Activated CD8-positive, alpha-beta memory T cell treated with anti-CD3 and anti-CD28 coated beads, Interleukin-2, amount 50 U/mL, for 1 hour (primary cell): ENCODE measurements around the gene NKAIN4.

Source experiments
- DNase-seq: peaks from one replicate; pipeline ENCODE4 v3.0.0-alpha.2; 2020; ENCODE audit errors: extremely low read depth

NKAIN4 gene

GRCh38 chr20:63194007-63194796, 60.1 kb downstream of the NKAIN4 start:
- no peak for DNase-seq

- DNase-seq: no peak
Observed at GRCh38 chr20:63192721-63193120, 61.5 kb downstream of the NKAIN4 start.

- no peak for DNase-seq
Observed at GRCh38 chr20:63191400-63191799, 62.9 kb downstream of the NKAIN4 start.

GRCh38 chr20:63190828-63191227, 63.4 kb downstream of the NKAIN4 start:
- no peak for DNase-seq
